ENCODE results near the gene FAM83F. TPM values are rescaled to one million over a fixed set of nuclear protein-coding genes. Genes with fewer than 3 reads are reported as not detected.

FAM83F gene
- total and polyA plus RNA-seq, 10 of the 15 experiments (the other 5 are each of a cell fraction or from before 2014, with no cell fraction given), result 0.01 to 0.05 (median 0.01) TPM; not detected in 7

GRCh38 chr22:39956932-39957664 is 37.7 kb upstream of the FAM83F start (continued):
- TF ChIP-seq, protein P1, sequence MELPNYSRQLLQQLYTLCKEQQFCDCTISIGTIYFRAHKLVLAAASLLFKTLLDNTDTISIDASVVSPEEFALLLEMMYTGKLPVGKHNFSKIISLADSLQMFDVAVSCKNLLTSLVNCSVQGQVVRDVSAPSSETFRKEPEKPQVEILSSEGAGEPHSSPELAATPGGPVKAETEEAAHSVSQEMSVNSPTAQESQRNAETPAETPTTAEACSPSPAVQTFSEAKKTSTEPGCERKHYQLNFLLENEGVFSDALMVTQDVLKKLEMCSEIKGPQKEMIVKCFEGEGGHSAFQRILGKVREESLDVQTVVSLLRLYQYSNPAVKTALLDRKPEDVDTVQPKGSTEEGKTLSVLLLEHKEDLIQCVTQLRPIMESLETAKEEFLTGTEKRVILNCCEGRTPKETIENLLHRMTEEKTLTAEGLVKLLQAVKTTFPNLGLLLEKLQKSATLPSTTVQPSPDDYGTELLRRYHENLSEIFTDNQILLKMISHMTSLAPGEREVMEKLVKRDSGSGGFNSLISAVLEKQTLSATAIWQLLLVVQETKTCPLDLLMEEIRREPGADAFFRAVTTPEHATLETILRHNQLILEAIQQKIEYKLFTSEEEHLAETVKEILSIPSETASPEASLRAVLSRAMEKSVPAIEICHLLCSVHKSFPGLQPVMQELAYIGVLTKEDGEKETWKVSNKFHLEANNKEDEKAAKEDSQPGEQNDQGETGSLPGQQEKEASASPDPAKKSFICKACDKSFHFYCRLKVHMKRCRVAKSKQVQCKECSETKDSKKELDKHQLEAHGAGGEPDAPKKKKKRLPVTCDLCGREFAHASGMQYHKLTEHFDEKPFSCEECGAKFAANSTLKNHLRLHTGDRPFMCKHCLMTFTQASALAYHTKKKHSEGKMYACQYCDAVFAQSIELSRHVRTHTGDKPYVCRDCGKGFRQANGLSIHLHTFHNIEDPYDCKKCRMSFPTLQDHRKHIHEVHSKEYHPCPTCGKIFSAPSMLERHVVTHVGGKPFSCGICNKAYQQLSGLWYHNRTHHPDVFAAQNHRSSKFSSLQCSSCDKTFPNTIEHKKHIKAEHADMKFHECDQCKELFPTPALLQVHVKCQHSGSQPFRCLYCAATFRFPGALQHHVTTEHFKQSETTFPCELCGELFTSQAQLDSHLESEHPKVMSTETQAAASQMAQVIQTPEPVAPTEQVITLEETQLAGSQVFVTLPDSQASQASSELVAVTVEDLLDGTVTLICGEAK (IDR thresholded peaks at IDR 0.05; ENCODE audit: borderline replicate concordance), result no peak
- TF ChIP-seq, protein P2, sequence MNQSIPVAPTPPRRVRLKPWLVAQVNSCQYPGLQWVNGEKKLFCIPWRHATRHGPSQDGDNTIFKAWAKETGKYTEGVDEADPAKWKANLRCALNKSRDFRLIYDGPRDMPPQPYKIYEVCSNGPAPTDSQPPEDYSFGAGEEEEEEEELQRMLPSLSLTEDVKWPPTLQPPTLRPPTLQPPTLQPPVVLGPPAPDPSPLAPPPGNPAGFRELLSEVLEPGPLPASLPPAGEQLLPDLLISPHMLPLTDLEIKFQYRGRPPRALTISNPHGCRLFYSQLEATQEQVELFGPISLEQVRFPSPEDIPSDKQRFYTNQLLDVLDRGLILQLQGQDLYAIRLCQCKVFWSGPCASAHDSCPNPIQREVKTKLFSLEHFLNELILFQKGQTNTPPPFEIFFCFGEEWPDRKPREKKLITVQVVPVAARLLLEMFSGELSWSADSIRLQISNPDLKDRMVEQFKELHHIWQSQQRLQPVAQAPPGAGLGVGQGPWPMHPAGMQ (IDR thresholded peaks at IDR 0.05; ENCODE audit: borderline replicate concordance), result peak; percentile 70; the same call in 1 of the 2 replicates
- 0 out of 2 replicates have a peak, but pooled peaks have one; percentile 59 for TF ChIP-seq MEF2A (IDR thresholded peaks at IDR 0.05; ENCODE audit: insufficient read depth, low read depth, low read length)
- peak; percentile 52; the same call in 1 of the 2 replicates for TF ChIP-seq PML (IDR thresholded peaks at IDR 0.05; ENCODE audit: low read length)
- TF ChIP-seq, protein P3, sequence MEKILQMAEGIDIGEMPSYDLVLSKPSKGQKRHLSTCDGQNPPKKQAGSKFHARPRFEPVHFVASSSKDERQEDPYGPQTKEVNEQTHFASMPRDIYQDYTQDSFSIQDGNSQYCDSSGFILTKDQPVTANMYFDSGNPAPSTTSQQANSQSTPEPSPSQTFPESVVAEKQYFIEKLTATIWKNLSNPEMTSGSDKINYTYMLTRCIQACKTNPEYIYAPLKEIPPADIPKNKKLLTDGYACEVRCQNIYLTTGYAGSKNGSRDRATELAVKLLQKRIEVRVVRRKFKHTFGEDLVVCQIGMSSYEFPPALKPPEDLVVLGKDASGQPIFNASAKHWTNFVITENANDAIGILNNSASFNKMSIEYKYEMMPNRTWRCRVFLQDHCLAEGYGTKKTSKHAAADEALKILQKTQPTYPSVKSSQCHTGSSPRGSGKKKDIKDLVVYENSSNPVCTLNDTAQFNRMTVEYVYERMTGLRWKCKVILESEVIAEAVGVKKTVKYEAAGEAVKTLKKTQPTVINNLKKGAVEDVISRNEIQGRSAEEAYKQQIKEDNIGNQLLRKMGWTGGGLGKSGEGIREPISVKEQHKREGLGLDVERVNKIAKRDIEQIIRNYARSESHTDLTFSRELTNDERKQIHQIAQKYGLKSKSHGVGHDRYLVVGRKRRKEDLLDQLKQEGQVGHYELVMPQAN (conservative IDR thresholded peaks at IDR 0.05), result no peak
- peak; percentile 90 for TF ChIP-seq DPF2 (IDR thresholded peaks at IDR 0.05)
- 0 out of 2 replicates have a peak, but pooled peaks have one; percentile 21 for TF ChIP-seq TCF3 (IDR thresholded peaks at IDR 0.05; ENCODE audit: borderline replicate concordance, insufficient read depth, low read depth, low read length)
- peak; percentile 35; the same call in 1 of the 2 replicates for TF ChIP-seq MXI1 (IDR thresholded peaks at IDR 0.05; ENCODE audit: low read depth, low read length)
- TF ChIP-seq STAT3 (IDR thresholded peaks at IDR 0.05; ENCODE audit: low read depth, low read length), result no peak
- peak; percentile 60 for TF ChIP-seq CREM (IDR thresholded peaks at IDR 0.05; ENCODE audit: low read depth)
- peak; percentile 27 for TF ChIP-seq BCL3 (IDR thresholded peaks at IDR 0.05; ENCODE audit: borderline replicate concordance, insufficient read depth, low read depth, low read length, poor library complexity, severe bottlenecking)
- no peak for TF ChIP-seq RAD21 (IDR thresholded peaks at IDR 0.05; ENCODE audit: insufficient read depth, low read depth, low read length)
- TF ChIP-seq ATF7 (IDR thresholded peaks at IDR 0.05; ENCODE audit: low read depth), result peak; percentile 65
- peak; percentile 62; the same call in 1 of the 2 replicates for TF ChIP-seq NBN (IDR thresholded peaks at IDR 0.05)
- TF ChIP-seq RELB (IDR thresholded peaks at IDR 0.05; ENCODE audit: low read depth), result peak; percentile 69; the same call in 1 of the 2 replicates
- peak; percentile 61 to 87 for TF ChIP-seq EP300 (IDR thresholded peaks at IDR 0.05; ENCODE audit: borderline replicate concordance in 1 of 2, control insufficient read depth in 1 of 2, low read depth in 2 of 2, low read length in 2 of 2)
- TF ChIP-seq SPI1 (IDR thresholded peaks at IDR 0.05; ENCODE audit: borderline replicate concordance, insufficient read depth, low read depth, low read length), result peak; percentile 94
- TF ChIP-seq YBX1 (IDR thresholded peaks at IDR 0.05), result no peak

Measured in GM12878 (cell line).